Type B pancreatic cell (in vitro differentiated cells): ENCODE data around the gene CAMTA1. TPM values are rescaled to one million over a fixed set of nuclear protein-coding genes. Genes with fewer than 3 reads are reported as not detected.

Experiments used
- DNase-seq: peaks from one replicate; pipeline ENCODE4 v3.0.0; 2021; ENCODE audit warnings: mixed read lengths; ENCODE audit not compliant: unreplicated experiment; ENCODE audit errors: extremely low spot score
- H3K27ac Mint-ChIP-seq: 2 replicates; pipeline ENCODE4 v1.8.0; 2021; ENCODE audit warnings: mild to moderate bottlenecking, mixed read lengths
- H3K27me3 Mint-ChIP-seq: 2 replicates; pipeline ENCODE4 v1.8.0; 2021; ENCODE audit warnings: mixed read lengths
- H3K36me3 Mint-ChIP-seq: 2 replicates; pipeline ENCODE4 v1.8.0; 2021; ENCODE audit warnings: mixed read lengths
- H3K4me1 Mint-ChIP-seq: one replicate; pipeline ENCODE4 v1.8.0; 2021; ENCODE audit warnings: mixed read lengths; ENCODE audit not compliant: unreplicated experiment
- H3K4me3 Mint-ChIP-seq: 2 replicates; pipeline ENCODE4 v1.8.0; 2021; ENCODE audit warnings: mild to moderate bottlenecking, mixed read lengths
- H3K9me3 Mint-ChIP-seq: 2 replicates; pipeline ENCODE4 v1.8.0; 2021; ENCODE audit warnings: mixed read lengths
- total RNA-seq: library from RNA; stranded (reverse); gene quantifications from 2 replicates; pipeline ENCODE4 v1.2.1, GENCODE V29; 2021; ENCODE audit warnings: low replicate concordance
- TF ChIP-seq, protein P1 (sequence below): fragments of 200-600 bp; sonication (generic); conservative IDR thresholded peaks from 2 replicates; pipeline ENCODE4 v1.5.0; 2021; ENCODE audit warnings: antibody characterized with exemption, mild to moderate bottlenecking

Gene CAMTA1
- total RNA-seq, 1 donor from 2014 or later = 82.5 TPM

DNA sequence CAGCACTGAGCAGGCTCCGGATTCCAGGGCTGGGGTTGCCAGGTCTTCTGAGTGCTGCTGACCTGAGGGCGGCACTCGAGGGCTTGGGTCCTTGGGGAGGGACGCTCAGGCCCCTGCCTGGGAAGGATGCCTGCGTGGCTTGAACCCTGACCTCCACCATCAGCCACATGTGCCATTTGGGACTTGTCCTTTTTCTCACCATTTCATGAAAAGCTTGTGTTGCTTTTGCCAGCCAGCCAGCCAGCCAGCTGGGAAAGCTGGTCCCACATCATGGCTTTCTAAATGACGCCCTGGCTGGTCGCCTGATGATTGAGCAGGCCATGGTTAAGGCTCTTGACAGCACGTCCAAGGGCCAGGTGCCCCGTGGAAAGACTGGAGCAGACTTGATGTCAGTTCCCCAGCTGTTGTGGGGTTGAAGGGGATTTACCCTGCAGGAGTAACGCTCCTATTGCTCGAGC, 168.7 kb downstream of the CAMTA1 start:
- TF ChIP-seq, protein P1, sequence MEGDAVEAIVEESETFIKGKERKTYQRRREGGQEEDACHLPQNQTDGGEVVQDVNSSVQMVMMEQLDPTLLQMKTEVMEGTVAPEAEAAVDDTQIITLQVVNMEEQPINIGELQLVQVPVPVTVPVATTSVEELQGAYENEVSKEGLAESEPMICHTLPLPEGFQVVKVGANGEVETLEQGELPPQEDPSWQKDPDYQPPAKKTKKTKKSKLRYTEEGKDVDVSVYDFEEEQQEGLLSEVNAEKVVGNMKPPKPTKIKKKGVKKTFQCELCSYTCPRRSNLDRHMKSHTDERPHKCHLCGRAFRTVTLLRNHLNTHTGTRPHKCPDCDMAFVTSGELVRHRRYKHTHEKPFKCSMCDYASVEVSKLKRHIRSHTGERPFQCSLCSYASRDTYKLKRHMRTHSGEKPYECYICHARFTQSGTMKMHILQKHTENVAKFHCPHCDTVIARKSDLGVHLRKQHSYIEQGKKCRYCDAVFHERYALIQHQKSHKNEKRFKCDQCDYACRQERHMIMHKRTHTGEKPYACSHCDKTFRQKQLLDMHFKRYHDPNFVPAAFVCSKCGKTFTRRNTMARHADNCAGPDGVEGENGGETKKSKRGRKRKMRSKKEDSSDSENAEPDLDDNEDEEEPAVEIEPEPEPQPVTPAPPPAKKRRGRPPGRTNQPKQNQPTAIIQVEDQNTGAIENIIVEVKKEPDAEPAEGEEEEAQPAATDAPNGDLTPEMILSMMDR = no peak
- H3K27ac Mint-ChIP-seq = no peak overlapping the region
- DNase-seq = no peak
- peaks cover 7% of the 10 kb centered on the region for H3K27me3 Mint-ChIP-seq
- peaks cover 17% of the 10 kb centered on the region for H3K4me1 Mint-ChIP-seq
- H3K4me3 Mint-ChIP-seq = no peak overlapping the region
- H3K9me3 Mint-ChIP-seq = no peaks in the 10 kb centered on the region
- H3K36me3 Mint-ChIP-seq = no peaks in the 10 kb centered on the region

DNA sequence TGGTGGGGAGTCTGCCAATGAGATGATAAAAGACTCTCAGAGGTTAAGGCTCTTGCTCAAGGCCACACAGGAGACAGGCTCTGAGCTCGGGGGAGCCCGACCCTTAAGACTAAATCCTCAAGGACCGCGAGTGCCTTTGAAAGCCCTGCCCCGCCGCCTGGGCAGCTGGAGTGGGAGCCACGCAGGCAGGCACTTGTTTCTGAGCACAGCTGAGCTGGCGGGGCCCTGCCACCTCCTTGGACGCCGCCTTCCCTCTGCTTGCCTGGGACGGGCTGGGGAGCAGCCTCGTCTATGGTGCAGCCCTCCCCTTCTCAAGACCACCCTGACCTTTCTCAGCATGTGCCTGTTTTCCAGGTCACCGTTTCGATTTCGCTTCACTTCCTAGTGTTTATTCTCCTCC, 169.3 kb downstream of the CAMTA1 start:
- Mint-ChIP-seq H3K27me3 (peaks cover 7% of the 10 kb centered on the region), H3K9me3 (no peaks in the 10 kb centered on the region), H3K36me3 (no peaks in the 10 kb centered on the region), H3K27ac (no peak overlapping the region), H3K4me1 (peaks cover 24% of the 10 kb centered on the region), H3K4me3 (no peak overlapping the region)
- TF ChIP-seq, protein P1 = no peak
- DNase-seq = no peak

DNA sequence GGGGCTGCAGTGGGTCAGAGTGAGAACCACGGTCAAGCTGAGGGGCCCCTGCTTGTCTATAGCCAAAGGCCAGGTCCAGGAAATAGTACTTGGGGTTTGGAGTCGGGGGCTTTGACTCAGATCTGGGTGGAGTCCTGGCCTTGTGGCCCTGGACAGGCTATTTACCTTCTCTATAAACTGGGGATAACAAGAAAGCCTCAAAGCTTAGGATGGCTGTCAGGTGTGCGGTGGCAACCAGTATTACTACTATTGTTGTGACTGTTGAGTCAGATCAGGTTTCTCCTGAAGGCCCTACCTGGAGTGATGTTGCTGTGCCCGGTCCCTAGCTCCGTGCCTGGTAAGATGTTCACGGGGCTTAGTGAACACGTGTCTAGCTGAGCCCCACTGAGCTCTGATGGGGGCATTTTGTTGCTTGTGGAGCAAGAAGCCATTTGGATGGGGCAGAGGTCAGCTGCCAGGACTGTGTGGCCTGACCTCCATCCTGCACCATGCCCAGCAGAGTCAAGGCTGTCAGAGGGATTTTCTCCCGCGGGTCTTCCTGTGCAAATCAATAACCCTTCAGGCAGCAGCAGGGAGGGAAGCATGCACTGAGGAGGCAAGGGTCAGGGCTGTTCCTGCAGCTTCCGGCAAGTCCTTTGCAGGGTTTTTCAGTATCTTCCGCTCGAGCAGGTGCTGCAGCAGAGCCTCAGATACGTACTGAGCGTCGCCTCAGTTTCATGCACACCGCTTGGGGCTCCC, 170.3 kb downstream of the CAMTA1 start:
- Mint-ChIP-seq H3K9me3 (no peaks in the 10 kb centered on the region), H3K36me3 (no peaks in the 10 kb centered on the region), H3K27me3 (peaks cover 11% of the 10 kb centered on the region), H3K4me3 (no peak overlapping the region), H3K4me1 (peaks cover 25% of the 10 kb centered on the region), H3K27ac (no peak overlapping the region)
- no peak for DNase-seq
- TF ChIP-seq, protein P1 = no peak

DNA sequence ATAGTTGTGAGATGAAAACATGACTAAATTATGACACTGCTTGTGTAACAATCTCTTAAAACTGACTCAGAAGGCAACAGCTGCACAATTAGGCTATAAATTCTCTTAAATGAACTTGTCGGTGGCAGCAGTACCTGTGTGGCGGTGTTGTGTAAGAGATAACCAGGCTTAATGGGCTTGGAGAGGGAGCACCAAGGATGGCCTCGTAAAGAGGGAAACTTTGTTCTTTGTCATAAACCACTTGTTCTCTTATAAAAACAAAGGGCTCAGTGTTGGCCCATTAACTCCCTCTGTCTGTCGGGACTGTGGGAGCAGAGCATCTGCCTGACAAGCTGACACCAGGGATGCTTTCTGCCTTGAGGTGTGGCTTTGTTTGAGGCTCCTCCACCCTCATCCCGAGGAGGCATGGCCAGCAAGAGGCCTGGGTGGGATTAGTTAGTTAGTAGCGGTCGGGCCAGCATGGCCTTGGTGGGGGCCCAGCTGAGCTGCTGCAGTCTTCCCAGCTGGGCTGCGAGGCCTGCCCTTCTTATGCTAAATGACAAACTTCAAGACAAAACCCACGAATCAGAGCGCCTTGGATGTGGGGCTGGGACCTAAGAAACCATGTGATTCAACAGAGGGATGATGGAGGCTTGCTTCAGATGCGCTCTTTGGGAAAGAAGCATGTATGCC, 171.4 kb downstream of the CAMTA1 start:
- Mint-ChIP-seq H3K4me1 (peaks cover 33% of the 10 kb centered on the region), H3K9me3 (no peaks in the 10 kb centered on the region), H3K27me3 (peaks cover 17% of the 10 kb centered on the region), H3K27ac (no peak overlapping the region), H3K36me3 (no peaks in the 10 kb centered on the region), H3K4me3 (no peak overlapping the region)
- TF ChIP-seq, protein P1 = no peak
- DNase-seq = no peak

DNA sequence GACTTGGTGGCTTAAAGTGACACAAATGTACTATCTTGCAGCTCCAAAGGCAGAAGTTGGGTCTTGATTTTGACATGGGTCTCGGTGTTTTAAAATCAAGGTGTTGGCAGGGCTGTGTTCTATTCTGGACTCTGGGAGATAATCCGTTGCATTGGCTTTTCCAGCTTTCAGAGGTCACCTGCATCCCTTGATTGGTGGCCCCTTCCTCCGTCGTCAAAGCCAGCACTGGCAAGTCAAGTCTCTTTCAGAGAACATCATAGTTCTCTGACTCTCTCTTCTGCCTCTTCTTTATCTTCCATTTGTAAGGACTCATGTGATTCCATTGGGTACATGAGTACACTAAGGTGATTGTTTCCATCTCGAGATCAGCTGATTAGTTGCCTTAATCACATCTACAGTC, 172.1 kb downstream of the CAMTA1 start:
- Mint-ChIP-seq H3K4me1 (peaks cover 33% of the 10 kb centered on the region), H3K27ac (no peak overlapping the region)

More for the DNA sequence above, 172.1 kb downstream of the CAMTA1 start:
- H3K9me3 Mint-ChIP-seq = no peaks in the 10 kb centered on the region
- DNase-seq = no peak
- H3K4me3 Mint-ChIP-seq = no peak overlapping the region
- H3K27me3 Mint-ChIP-seq = peaks cover 17% of the 10 kb centered on the region
- H3K36me3 Mint-ChIP-seq = no peaks in the 10 kb centered on the region
- TF ChIP-seq, protein P1 = no peak
